NB4 (cell line): Measurements from ENCODE around the gene NOP9.

Experiments
- DNase-seq: peaks from one replicate; pipeline ENCODE4 v3.0.0; 2010; ENCODE audit warnings: low read depth
- H3K4me3 ChIP-seq: one replicate; pipeline ENCODE4 v1.5.1; 2011; ENCODE audit warnings: mild to moderate bottlenecking, low read depth, low read length, moderate library complexity
- MYC ChIP-seq: IDR thresholded peaks from 2 replicates; pipeline ENCODE4 v1.6.1; 2011; ENCODE audit warnings: low read depth, low read length
- POLR2A ChIP-seq: IDR thresholded peaks from 2 replicates; pipeline ENCODE4 v1.6.1; 2011; ENCODE audit warnings: mild to moderate bottlenecking; ENCODE audit not compliant: insufficient read length; ENCODE audit errors: extremely low read depth
- TF ChIP-seq, protein P1 (sequence below): IDR thresholded peaks from 2 replicates; pipeline ENCODE4 v1.6.1; 2011; ENCODE audit warnings: low read depth, low read length
- TF ChIP-seq, protein P2 (sequence below): IDR thresholded peaks from one replicate; pipeline ENCODE4 v1.5.1; 2012; ENCODE audit warnings: low read depth, low read length

Gene NOP9

DNA sequence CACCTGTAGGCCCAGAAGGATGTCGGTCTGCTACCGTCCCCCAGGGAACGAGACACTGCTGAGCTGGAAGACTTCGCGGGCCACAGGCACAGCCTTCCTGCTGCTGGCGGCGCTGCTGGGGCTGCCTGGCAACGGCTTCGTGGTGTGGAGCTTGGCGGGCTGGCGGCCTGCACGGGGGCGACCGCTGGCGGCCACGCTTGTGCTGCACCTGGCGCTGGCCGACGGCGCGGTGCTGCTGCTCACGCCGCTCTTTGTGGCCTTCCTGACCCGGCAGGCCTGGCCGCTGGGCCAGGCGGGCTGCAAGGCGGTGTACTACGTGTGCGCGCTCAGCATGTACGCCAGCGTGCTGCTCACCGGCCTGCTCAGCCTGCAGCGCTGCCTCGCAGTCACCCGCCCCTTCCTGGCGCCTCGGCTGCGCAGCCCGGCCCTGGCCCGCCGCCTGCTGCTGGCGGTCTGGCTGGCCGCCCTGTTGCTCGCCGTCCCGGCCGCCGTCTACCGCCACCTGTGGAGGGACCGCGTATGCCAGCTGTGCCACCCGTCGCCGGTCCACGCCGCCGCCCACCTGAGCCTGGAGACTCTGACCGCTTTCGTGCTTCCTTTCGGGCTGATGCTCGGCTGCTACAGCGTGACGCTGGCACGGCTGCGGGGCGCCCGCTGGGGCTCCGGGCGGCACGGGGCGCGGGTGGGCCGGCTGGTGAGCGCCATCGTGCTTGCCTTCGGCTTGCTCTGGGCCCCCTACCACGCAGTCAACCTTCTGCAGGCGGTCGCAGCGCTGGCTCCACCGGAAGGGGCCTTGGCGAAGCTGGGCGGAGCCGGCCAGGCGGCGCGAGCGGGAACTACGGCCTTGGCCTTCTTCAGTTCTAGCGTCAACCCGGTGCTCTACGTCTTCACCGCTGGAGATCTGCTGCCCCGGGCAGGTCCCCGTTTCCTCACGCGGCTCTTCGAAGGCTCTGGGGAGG lies 11.3 kb downstream of the NOP9 start, which contains the start of gene LTB4R:
LTB4R (plus strand) TSS at position 857 of the 959 bp plus-strand sequence. CDS start 4,150 bp downstream, outside the sequence.
- peak within 1 kb of the TSS; percentile 63 for H3K4me3 ChIP-seq
- TF ChIP-seq, protein P1, sequence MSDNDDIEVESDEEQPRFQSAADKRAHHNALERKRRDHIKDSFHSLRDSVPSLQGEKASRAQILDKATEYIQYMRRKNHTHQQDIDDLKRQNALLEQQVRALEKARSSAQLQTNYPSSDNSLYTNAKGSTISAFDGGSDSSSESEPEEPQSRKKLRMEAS, result peak; percentile 65
- peak; percentile 59 for TF ChIP-seq MYC
- peak; percentile 28 for TF ChIP-seq POLR2A
- TF ChIP-seq, protein P2, sequence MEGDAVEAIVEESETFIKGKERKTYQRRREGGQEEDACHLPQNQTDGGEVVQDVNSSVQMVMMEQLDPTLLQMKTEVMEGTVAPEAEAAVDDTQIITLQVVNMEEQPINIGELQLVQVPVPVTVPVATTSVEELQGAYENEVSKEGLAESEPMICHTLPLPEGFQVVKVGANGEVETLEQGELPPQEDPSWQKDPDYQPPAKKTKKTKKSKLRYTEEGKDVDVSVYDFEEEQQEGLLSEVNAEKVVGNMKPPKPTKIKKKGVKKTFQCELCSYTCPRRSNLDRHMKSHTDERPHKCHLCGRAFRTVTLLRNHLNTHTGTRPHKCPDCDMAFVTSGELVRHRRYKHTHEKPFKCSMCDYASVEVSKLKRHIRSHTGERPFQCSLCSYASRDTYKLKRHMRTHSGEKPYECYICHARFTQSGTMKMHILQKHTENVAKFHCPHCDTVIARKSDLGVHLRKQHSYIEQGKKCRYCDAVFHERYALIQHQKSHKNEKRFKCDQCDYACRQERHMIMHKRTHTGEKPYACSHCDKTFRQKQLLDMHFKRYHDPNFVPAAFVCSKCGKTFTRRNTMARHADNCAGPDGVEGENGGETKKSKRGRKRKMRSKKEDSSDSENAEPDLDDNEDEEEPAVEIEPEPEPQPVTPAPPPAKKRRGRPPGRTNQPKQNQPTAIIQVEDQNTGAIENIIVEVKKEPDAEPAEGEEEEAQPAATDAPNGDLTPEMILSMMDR, result no peak
- DNase-seq, result peak; percentile 76

DNA sequence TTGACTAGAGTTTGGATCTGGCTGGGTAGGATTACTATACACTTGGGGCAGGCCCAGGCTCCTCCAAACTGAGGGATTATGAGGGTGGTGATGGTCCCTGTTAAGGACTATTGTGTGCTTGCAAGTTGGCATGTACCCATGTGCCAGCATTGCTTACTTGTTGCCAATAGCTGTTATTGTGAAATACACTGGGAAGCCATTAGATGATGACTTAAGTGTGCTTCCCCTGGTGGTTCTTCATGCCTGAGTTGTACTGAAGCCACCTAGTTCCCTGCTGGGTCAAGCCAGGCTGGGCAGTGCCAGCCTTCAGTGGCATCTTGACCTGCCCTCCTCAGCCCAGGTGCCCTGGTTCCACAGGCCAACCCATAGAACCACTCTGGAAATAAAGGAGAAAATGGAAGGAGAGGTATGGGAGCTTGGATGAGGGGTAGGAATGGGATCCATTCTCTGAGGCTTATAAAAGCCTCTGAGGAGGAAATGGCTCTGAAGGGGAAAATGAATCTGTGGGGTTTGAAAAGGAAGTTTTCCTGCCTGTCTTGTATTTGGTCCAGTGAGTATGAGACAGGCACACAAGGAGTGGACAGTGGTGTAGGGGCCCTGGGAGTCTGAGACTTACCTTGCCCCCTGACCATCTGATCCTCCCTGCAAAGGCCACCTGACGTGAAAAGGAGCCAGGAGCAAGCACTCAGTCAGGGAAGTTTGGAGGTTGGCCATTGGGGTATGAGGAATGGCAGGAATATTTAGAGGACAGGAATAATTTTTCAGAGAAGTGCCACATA lies 12.4 kb downstream of the NOP9 start:
- H3K4me3 ChIP-seq, result peak overlapping the region; percentile 63
- TF ChIP-seq POLR2A (no peak), MYC (0 out of 2 replicates have a peak, but pooled peaks have one; percentile 9)
- TF ChIP-seq, protein P1, result no peak
- TF ChIP-seq, protein P2, result no peak
- peak; percentile 58 for DNase-seq

DNA sequence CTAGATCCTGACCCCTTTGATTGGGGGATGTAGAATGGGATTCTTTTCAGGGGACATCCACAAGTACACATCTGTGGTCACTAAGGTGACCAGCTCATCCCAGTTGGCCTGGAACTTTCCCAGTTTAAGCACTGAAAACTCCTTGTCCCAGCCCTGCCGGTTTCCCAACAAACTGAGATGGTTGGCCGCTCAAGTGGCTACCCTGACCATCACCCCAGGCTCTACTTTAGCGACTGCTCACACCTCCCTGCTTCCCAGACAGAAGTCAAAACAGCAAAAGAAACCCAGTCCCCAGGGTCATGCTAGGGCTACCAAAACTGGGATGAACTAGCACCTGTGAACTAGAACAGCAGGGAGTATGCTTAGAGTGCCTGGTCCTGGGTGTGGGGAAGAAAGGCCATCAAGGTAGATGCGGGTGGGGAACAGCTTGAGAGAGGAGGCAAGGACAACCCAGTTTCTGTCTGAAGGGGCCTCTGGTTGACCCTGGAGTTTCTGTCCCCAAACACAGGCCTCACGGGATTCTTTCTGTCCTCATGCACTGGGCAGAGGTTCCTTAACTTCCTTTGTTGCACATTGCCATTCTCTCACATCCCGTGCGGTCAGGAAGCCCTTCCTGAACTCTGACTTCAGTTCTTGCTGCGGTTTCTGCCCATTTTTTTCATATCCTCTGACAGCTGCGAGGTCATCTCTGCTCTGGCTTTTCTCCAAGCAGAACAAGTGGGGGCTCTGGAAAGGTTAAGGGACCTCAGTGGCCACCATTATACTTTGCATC lies 13.3 kb downstream of the NOP9 start:
- TF ChIP-seq, protein P1, result no peak
- TF ChIP-seq POLR2A, result no peak
- peak; percentile 28; the same call in 1 of the 2 replicates for TF ChIP-seq MYC
- peak; percentile 74 for DNase-seq
- H3K4me3 ChIP-seq, result no peak overlapping the region

DNA sequence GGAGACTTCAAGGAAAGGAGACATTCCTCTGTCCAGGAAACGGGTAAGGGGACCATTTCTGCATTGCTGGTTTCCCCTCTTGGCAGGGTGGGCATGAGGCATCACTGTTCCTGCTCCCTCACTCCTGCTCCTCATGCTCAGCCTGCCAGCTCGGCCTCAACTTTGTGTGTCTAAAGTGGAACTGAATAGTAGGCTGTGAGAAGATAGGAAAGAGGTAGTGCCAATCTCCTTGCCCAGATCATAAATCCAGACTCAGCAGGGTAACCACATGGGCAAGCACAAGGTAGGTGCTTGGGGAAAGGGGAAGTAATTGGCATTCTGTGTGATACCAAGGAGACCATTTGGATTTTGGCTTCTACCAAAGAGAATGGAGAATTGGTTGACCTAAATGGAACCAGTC lies 14.3 kb downstream of the NOP9 start:
- H3K4me3 ChIP-seq, result no peak overlapping the region
- DNase-seq, result peak; percentile 20
- TF ChIP-seq, protein P2, result no peak
- TF ChIP-seq MYC (no peak), POLR2A (no peak)
- TF ChIP-seq, protein P1, result no peak; the same call in 1 of the 2 replicates

DNA sequence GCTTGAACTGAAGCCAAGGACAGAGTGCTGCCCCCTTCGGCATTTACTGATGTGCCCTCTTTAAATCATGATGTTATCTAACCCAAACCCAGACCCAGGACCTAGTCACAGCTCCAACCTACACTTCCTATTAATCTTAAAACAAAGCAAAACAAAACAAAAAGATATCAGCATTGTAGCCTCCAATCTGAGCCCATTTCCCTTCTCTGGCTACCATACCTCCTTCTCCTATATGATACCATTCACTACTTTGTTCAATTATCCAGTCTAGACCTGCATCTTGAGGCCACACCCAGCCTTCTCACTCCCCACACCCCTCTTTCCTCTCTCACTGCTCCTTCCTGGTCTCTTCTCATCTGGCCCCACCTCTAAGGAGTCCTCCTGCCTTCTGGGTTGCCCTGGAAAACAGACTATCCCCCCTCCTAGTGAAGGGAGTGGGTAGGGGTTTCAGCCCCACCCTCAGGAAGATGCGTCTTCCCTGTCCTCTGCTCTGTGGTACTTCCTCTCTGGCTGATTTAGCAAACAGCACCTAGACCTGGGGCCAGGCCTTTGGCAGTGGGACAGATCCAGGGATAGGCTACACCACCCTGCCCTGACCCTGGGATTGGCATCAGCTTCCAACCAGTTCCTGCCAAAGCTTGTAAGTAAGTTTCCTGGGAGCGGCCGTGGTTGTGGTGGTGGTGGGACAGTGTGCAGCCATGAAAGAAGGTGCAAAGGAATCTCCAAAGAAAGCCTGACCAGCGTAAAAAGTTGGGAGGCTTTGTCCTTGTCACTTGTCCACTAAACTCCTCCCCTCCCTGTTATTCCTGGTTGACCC lies 14.9 kb downstream of the NOP9 start:
- TF ChIP-seq, protein P2, result no peak
- TF ChIP-seq POLR2A, result no peak
- TF ChIP-seq, protein P1, result no peak
- no peak for TF ChIP-seq MYC
- DNase-seq, result no peak
- H3K4me3 ChIP-seq, result no peak overlapping the region
